Endodermal cell (in vitro differentiated cells): Measurements from ENCODE around the gene NCAPG. TPM values are rescaled to one million over a fixed set of nuclear protein-coding genes. Genes with fewer than 3 reads are reported as not detected.

Experiments used
- DNase-seq: peaks from one replicate; pipeline ENCODE4 v3.0.0-alpha.2; 2017
- H3K27ac ChIP-seq: 2 replicates; pipeline ENCODE4 v1.5.1; 2013; ENCODE audit warnings: mild to moderate bottlenecking, low read depth, low read length, moderate library complexity
- H3K27me3 ChIP-seq: 2 replicates; pipeline ENCODE4 v1.6.1; 2013; ENCODE audit warnings: mild to moderate bottlenecking, low read length, moderate library complexity; ENCODE audit not compliant: insufficient read depth, control insufficient read depth, poor library complexity, severe bottlenecking
- H3K36me3 ChIP-seq: 2 replicates; pipeline ENCODE4 v1.7.0; 2013; ENCODE audit warnings: mild to moderate bottlenecking, low read length, moderate library complexity; ENCODE audit not compliant: control insufficient read depth, insufficient read depth
- H3K4me1 ChIP-seq: one replicate; pipeline ENCODE4 v1.7.0; 2013; ENCODE audit warnings: low read length; ENCODE audit not compliant: control insufficient read depth, insufficient read depth
- H3K4me3 ChIP-seq: 2 replicates; pipeline ENCODE4 v1.5.1; 2013; ENCODE audit warnings: mild to moderate bottlenecking, low read length, moderate library complexity
- H3K9ac ChIP-seq: 2 replicates; pipeline ENCODE4 v1.6.1; 2013; ENCODE audit warnings: mild to moderate bottlenecking, low read length, moderate library complexity; ENCODE audit not compliant: poor library complexity, severe bottlenecking; ENCODE audit errors: extremely low read depth
- H3K9me3 ChIP-seq: 2 replicates; pipeline ENCODE4 v1.6.1; 2013; ENCODE audit warnings: mild to moderate bottlenecking, low read length, moderate library complexity; ENCODE audit not compliant: control insufficient read depth
- H3K27ac Mint-ChIP-seq: 2 replicates; pipeline ENCODE4 v1.8.0; 2020; ENCODE audit warnings: mixed read lengths
- H3K27me3 Mint-ChIP-seq: 2 replicates; pipeline ENCODE4 v1.8.0; 2021; ENCODE audit warnings: mild to moderate bottlenecking, mixed read lengths; ENCODE audit not compliant: insufficient read depth
- H3K36me3 Mint-ChIP-seq: 2 replicates; pipeline ENCODE4 v1.8.0; 2020; ENCODE audit warnings: low read depth, mixed read lengths
- H3K4me1 Mint-ChIP-seq: 2 replicates; pipeline ENCODE4 v1.8.0; 2020; ENCODE audit warnings: mixed read lengths
- H3K4me3 Mint-ChIP-seq: 2 replicates; pipeline ENCODE4 v1.8.0; 2020; ENCODE audit warnings: mild to moderate bottlenecking, moderate library complexity, mixed read lengths
- H3K9me3 Mint-ChIP-seq: 2 replicates; pipeline ENCODE4 v1.8.0; 2020; ENCODE audit warnings: mild to moderate bottlenecking, mixed read lengths
- CTCF ChIP-seq: fragments of 200-600 bp; sonication (generic); conservative IDR thresholded peaks from 2 replicates; pipeline ENCODE4 v1.5.0; 2021; ENCODE audit warnings: antibody characterized with exemption, mild to moderate bottlenecking
- WGBS, 2 experiments: methylation state at CpG; one replicate each; pipeline versions ENCODE4 v1.1.5 to v1.1.7; 2013; ENCODE audit warnings: missing lambda C conversion rate in 2 of 2, mixed read lengths in 1 of 2; ENCODE audit not compliant: insufficient coverage in 1 of 2, insufficient read length in 1 of 2; 5-methylcytosine and 5-hydroxymethylcytosine counted together
- total RNA-seq, 2 donors: library from RNA; stranded (reverse); fragmentation: NEBNext Ultra II Directional in 1 of 2; extraction: Animal tissue kit (Norgen Biotek cat#: 25700) in 1 of 2; gene quantifications; 2 replicates in 1 of 2; 3 replicates in 1 of 2; pipeline ENCODE4 v1.2.1, GENCODE V29; 2021

Gene NCAPG
- total RNA-seq, 2 donors from 2014 or later = 37.5 to 47.4 TPM

- Mint-ChIP-seq H3K27me3 (no peaks in the 10 kb centered on the region), H3K36me3 (peaks cover 29% of the 10 kb centered on the region), H3K27ac (no peak overlapping the region), H3K9me3 (no peaks in the 10 kb centered on the region), H3K4me1 (peaks cover 21% of the 10 kb centered on the region), H3K4me3 (peak overlapping the region; percentile 95)
- no peak for TF ChIP-seq CTCF
- peak overlapping the region; percentile 95 for H3K4me3 ChIP-seq
- H3K4me1 ChIP-seq = peaks cover 4% of the 10 kb centered on the region
- H3K27me3 ChIP-seq = no peaks in the 10 kb centered on the region
- peaks cover 50% of the 10 kb centered on the region for H3K36me3 ChIP-seq
- 10 to 15% methylated on average over 2 to 3 of the region's 3 CpGs for WGBS, 2 experiments
- DNase-seq = no peak
- no peaks in the 10 kb centered on the region for H3K9me3 ChIP-seq
- no peak overlapping the region for H3K27ac ChIP-seq
- peak overlapping the region; percentile 97 for H3K9ac ChIP-seq
Measured at GRCh38 chr4:17812125-17812524, 1.3 kb downstream of the NCAPG start.

- H3K9me3 Mint-ChIP-seq = no peaks in the 10 kb centered on the region
Measured at GRCh38 chr4:17812801-17813200, 2.0 kb downstream of the NCAPG start.

GRCh38 chr4:17814140-17814539, 3.4 kb downstream of the NCAPG start:
- Histone ChIP-seq H3K27ac (no peak overlapping the region), H3K36me3 (peaks cover 59% of the 10 kb centered on the region), H3K4me3 (no peak overlapping the region), H3K9me3 (no peaks in the 10 kb centered on the region), H3K9ac (no peak overlapping the region), H3K27me3 (no peaks in the 10 kb centered on the region), H3K4me1 (no peaks in the 10 kb centered on the region)
- TF ChIP-seq CTCF = no peak
- WGBS, 2 experiments = 95 to 96% methylated on average over 3 of the region's 3 CpGs
- no peaks in the 10 kb centered on the region for H3K9me3 Mint-ChIP-seq
- no peaks in the 10 kb centered on the region for H3K27me3 Mint-ChIP-seq
- H3K36me3 Mint-ChIP-seq = peaks cover 26% of the 10 kb centered on the region
- H3K4me3 Mint-ChIP-seq = no peak overlapping the region
- H3K27ac Mint-ChIP-seq = peak overlapping the region; percentile 70
- DNase-seq = no peak
- H3K4me1 Mint-ChIP-seq = peaks cover 10% of the 10 kb centered on the region

More at GRCh38 chr4:17812801-17813200, 2.0 kb downstream of the NCAPG start:
- peaks cover 16% of the 10 kb centered on the region for H3K4me1 Mint-ChIP-seq
- H3K36me3 Mint-ChIP-seq = peaks cover 28% of the 10 kb centered on the region
- no peaks in the 10 kb centered on the region for H3K27me3 Mint-ChIP-seq
- no peak for DNase-seq
- peak overlapping the region; percentile 95 for H3K4me3 ChIP-seq
- WGBS, 2 experiments = 73 to 78% methylated on average over 3 of the region's 3 CpGs
- H3K36me3 ChIP-seq = peaks cover 50% of the 10 kb centered on the region
- peak overlapping the region; percentile 97 for H3K9ac ChIP-seq
- no peak for TF ChIP-seq CTCF
- no peaks in the 10 kb centered on the region for H3K27me3 ChIP-seq
- no peaks in the 10 kb centered on the region for H3K9me3 ChIP-seq
- no peak overlapping the region for H3K27ac ChIP-seq
- H3K27ac Mint-ChIP-seq = no peak overlapping the region
- H3K4me3 Mint-ChIP-seq = peak overlapping the region; percentile 95
- no peaks in the 10 kb centered on the region for H3K4me1 ChIP-seq
